Duodenal mucosa (tissue), 2 donors: ENCODE measurements around the gene CNMD.
"Not testable (repeated sequence)": the region's sequence is repeated elsewhere in the genome, so short reads cannot be mapped to it uniquely, and the experiment has no call there.

ENCODE experiments used
- H3K27ac ChIP-seq: one replicate; pipeline ENCODE4 v1.7.0; 2013; ENCODE audit warnings: low read depth, low read length
- H3K27me3 ChIP-seq, 2 donors: one replicate each; pipeline ENCODE4 v1.7.0; 2013; ENCODE audit warnings: low read length in 2 of 2, control low read depth in 1 of 2; ENCODE audit not compliant: insufficient read depth in 2 of 2, control insufficient read depth in 1 of 2
- H3K36me3 ChIP-seq, 2 donors: one replicate each; pipeline ENCODE4 v1.7.0; 2013; ENCODE audit warnings: low read length in 2 of 2, control low read depth in 1 of 2; ENCODE audit not compliant: insufficient read depth in 2 of 2, control insufficient read depth in 1 of 2
- H3K4me1 ChIP-seq, 2 donors: one replicate each; pipeline ENCODE4 v1.7.0; 2013; ENCODE audit warnings: low read length in 2 of 2, control low read depth in 1 of 2; ENCODE audit not compliant: insufficient read depth in 2 of 2, control insufficient read depth in 1 of 2
- H3K4me3 ChIP-seq, 2 donors: one replicate each; pipeline ENCODE4 v1.7.0; 2013; ENCODE audit warnings: low read length in 2 of 2, low read depth in 1 of 2
- H3K9ac ChIP-seq, 2 donors: one replicate each; pipeline ENCODE4 v1.7.0; 2013; ENCODE audit warnings: low read length in 2 of 2, low read depth in 1 of 2
- H3K9me3 ChIP-seq, 2 donors: one replicate each; pipeline ENCODE4 v1.7.0; 2013; ENCODE audit warnings: low read length in 2 of 2, control low read depth in 1 of 2; ENCODE audit not compliant: control insufficient read depth in 1 of 2

CNMD gene

GRCh38 chr13:52701728-52702465 is 37.7 kb downstream of the CNMD start:
- Histone ChIP-seq H3K4me3 (no peak overlapping the region), H3K9me3 (no peaks in the 10 kb centered on the region), H3K27me3 (no peaks in the 10 kb centered on the region), H3K9ac (no peak overlapping the region), H3K4me1 (no peaks in the 10 kb centered on the region), H3K36me3 (no peaks in the 10 kb centered on the region), H3K27ac (no peak overlapping the region)

DNA sequence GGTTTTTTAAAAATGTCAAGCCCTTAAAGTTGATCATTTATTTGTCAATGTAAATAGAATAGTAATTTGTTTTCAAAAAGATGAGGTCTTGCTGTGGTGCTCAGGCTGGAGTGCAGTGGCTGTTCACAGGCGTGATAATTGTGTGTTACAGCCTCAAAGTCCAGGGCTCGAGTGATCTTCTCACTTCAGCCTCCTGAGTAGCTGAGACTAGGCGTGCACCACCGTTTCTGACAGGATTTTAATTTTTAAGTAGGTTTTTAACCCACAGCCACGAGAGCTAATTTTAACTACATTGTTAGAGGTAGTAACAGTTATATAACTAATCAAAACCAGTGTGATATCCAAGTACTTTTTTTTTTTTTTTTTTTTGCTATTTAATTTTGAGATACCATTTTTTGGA is 43.1 kb downstream of the CNMD start:
- Histone ChIP-seq H3K27ac (no peak overlapping the region), H3K4me3 (no peak overlapping the region), H3K36me3 (peaks cover 0 to 2% of the 10 kb centered on the region in 2 donors), H3K27me3 (no peaks in the 10 kb centered on the region), H3K4me1 (no peaks in the 10 kb centered on the region), H3K9me3 (no peaks in the 10 kb centered on the region), H3K9ac (no peak overlapping the region)

DNA sequence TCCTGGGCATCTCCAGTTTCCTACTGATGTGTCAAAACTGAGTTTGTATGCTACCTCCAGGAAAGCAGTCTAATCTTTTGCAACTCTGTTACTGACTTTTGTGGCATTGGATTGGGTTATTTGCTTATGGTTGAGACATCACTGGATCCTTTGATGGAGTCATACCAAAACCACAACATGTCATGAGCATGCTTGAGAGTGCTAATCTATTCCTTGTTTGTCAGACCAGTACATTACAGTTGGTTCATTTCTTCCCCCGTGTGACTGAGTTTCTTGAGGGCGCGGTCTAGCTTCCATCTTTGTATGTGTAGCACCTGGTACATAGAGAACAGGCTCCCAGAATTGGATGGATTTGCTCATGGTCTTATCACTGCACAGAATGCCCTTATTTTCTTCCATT is 43.8 kb downstream of the CNMD start:
- Histone ChIP-seq H3K9me3 (no peaks in the 10 kb centered on the region), H3K4me1 (no peaks in the 10 kb centered on the region), H3K9ac (no peak overlapping the region), H3K36me3 (peaks cover 0 to 7% of the 10 kb centered on the region in 2 donors), H3K27me3 (no peaks in the 10 kb centered on the region), H3K4me3 (no peak overlapping the region), H3K27ac (no peak overlapping the region)

DNA sequence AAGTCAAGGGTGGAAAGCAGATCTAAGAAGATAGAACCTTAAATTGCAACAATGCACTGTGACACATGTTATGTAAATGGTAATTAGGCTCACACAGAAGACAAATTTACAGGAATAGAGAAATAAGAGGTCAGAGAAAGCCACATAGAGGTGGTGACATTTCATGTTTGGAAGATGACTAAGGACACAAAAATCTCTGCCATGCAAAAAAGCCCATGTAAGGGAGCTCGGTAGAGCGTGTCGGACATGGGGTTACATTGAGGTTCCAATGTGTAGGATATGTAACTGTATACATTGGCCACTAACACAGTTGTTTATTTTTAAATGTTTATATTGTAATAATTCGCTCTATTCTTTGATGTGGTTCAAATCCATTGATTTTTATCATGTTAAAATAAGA is 53.2 kb downstream of the CNMD start:
- no peak overlapping the region for H3K9ac ChIP-seq
- no peaks in the 10 kb centered on the region for H3K27me3 ChIP-seq

DNA sequence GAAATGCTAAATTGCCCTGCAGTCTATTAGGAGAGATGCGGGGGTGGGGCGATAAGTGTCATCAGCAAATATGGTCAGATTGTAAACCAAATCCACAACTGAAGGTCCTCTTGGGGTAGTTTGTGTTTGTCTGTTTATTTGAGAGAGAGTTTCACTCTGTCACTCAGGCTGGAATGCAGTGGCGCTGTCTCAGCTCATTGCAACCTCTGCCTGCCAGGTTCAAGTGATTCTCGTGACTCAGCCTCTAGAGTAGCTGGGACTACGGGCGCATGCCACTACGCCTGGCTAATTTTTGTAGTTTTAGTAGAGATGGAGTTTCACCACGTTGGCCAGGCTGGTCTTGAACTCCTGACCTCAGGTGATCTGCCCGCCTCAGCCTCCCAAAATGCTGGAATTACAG is 53.8 kb downstream of the CNMD start:
- H3K4me3 ChIP-seq, H3K9me3 ChIP-seq, H3K4me1 ChIP-seq, H3K27ac ChIP-seq, H3K27me3 ChIP-seq, H3K9ac ChIP-seq: not testable (repeated sequence)
- peaks cover 25 to 59% of the 10 kb centered on the region in 2 donors for H3K36me3 ChIP-seq

More for the DNA sequence above, 53.2 kb downstream of the CNMD start:
- no peak overlapping the region for H3K4me3 ChIP-seq
- no peaks in the 10 kb centered on the region for H3K9me3 ChIP-seq
- no peak overlapping the region for H3K27ac ChIP-seq
- no peaks in the 10 kb centered on the region for H3K4me1 ChIP-seq
- peaks cover 22 to 58% of the 10 kb centered on the region in 2 donors for H3K36me3 ChIP-seq

DNA sequence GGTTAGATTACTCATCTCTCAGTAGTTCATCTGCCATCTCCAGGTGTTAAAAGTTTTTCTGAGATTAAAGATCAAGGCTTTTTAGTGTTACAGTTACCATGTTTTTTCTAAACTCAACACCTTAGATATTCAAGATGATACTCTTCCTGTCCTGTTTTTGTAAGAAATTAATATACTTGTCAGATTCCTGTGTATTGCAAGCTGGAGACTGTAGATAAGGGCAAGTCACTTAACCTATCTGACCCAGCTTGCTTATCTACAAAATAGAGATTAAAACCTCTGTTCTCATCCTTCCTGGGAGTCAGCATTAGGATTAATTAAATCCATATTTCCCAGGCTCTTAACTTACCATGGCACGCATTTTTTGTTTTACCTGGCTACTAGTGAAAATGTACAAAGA is 61.8 kb downstream of the CNMD start:
- Histone ChIP-seq H3K4me1 (no peaks in the 10 kb centered on the region), H3K4me3 (no peak overlapping the region), H3K27ac (no peak overlapping the region), H3K9ac (no peak overlapping the region), H3K27me3 (no peaks in the 10 kb centered on the region), H3K36me3 (peaks cover 19 to 50% of the 10 kb centered on the region in 2 donors), H3K9me3 (no peaks in the 10 kb centered on the region)

- no peak overlapping the region for H3K9ac ChIP-seq
- H3K4me3 ChIP-seq = no peak overlapping the region
- no peak overlapping the region for H3K27ac ChIP-seq
- no peaks in the 10 kb centered on the region for H3K9me3 ChIP-seq
- no peaks in the 10 kb centered on the region for H3K27me3 ChIP-seq
- H3K36me3 ChIP-seq = peaks cover 9 to 31% of the 10 kb centered on the region in 2 donors
- no peaks in the 10 kb centered on the region for H3K4me1 ChIP-seq
Measured at GRCh38 chr13:52673465-52673864, 66.2 kb downstream of the CNMD start.

GRCh38 chr13:52670726-52671125 is 68.9 kb downstream of the CNMD start:
- Histone ChIP-seq H3K9ac (no peak overlapping the region), H3K4me1 (no peaks in the 10 kb centered on the region), H3K9me3 (no peaks in the 10 kb centered on the region), H3K27ac (no peak overlapping the region), H3K4me3 (no peak overlapping the region), H3K36me3 (peaks cover 17 to 41% of the 10 kb centered on the region in 2 donors), H3K27me3 (no peaks in the 10 kb centered on the region)

DNA sequence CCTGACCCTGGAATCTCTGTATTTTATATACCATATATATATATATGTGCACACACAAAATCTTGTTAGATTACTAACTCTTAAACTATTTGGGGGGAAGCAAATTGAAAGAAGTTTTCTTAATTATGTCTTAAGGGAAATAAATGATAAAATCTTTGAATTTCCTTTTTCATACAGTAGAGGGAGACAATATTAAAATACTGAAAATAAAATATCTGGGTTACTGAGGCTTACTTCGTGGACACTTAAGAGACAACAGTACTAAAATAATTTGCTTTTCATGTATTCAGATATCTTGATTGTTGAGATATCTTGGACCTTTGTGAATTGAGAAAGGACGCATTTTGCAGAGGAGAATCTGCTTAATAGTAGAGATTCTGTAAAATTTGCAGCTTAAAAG is 69.9 kb downstream of the CNMD start:
- H3K36me3 ChIP-seq = peaks cover 18 to 44% of the 10 kb centered on the region in 2 donors

GRCh38 chr13:52665325-52665724 is 74.3 kb downstream of the CNMD start:
- H3K4me3 ChIP-seq = no peak overlapping the region
- no peaks in the 10 kb centered on the region for H3K9me3 ChIP-seq
- H3K36me3 ChIP-seq = peaks cover 25 to 70% of the 10 kb centered on the region in 2 donors

More for the DNA sequence above, 69.9 kb downstream of the CNMD start:
- Histone ChIP-seq H3K27me3 (no peaks in the 10 kb centered on the region), H3K27ac (no peak overlapping the region), H3K9me3 (no peaks in the 10 kb centered on the region), H3K9ac (no peak overlapping the region), H3K4me1 (no peaks in the 10 kb centered on the region), H3K4me3 (no peak overlapping the region)

More at GRCh38 chr13:52665325-52665724, 74.3 kb downstream of the CNMD start:
- no peak overlapping the region for H3K27ac ChIP-seq
- H3K4me1 ChIP-seq = no peaks in the 10 kb centered on the region
- no peaks in the 10 kb centered on the region for H3K27me3 ChIP-seq
- no peak overlapping the region for H3K9ac ChIP-seq
